AG10803 (cell line): ENCODE results near the gene CAPZB.

Source experiments
- DNase-seq: peaks from one replicate; pipeline ENCODE4 v3.0.0; 2010; ENCODE audit warnings: low read depth
- H3K4me3 ChIP-seq: 2 replicates; pipeline ENCODE4 v1.5.1; 2011; ENCODE audit warnings: mild to moderate bottlenecking, low read length, control low read depth
- CTCF ChIP-seq: conservative IDR thresholded peaks from 2 replicates; pipeline ENCODE4 v1.5.1; 2011; ENCODE audit warnings: mild to moderate bottlenecking, low read length, control low read depth, inconsistent platforms

CAPZB gene

GRCh38 chr1:19477284-19478249, 7.8 kb downstream of the CAPZB start:
- TF ChIP-seq CTCF = no peak
- no peak for DNase-seq
- H3K4me3 ChIP-seq = no peak overlapping the region

- TF ChIP-seq CTCF = no peak
- DNase-seq = no peak
- H3K4me3 ChIP-seq = no peak overlapping the region
Measured at GRCh38 chr1:19476450-19477190, 8.7 kb downstream of the CAPZB start.

GRCh38 chr1:19475296-19475695, 10.0 kb downstream of the CAPZB start:
- no peak for TF ChIP-seq CTCF
- DNase-seq = no peak
- no peak overlapping the region for H3K4me3 ChIP-seq

GRCh38 chr1:19472174-19472573, 13.2 kb downstream of the CAPZB start:
- DNase-seq = no peak
- no peak overlapping the region for H3K4me3 ChIP-seq
- TF ChIP-seq CTCF = no peak

- no peak overlapping the region for H3K4me3 ChIP-seq
- TF ChIP-seq CTCF = no peak
- DNase-seq = no peak
Measured at GRCh38 chr1:19469004-19469403, 16.3 kb downstream of the CAPZB start.

- TF ChIP-seq CTCF = no peak
- H3K4me3 ChIP-seq = no peak overlapping the region
- DNase-seq = no peak
Measured at GRCh38 chr1:19468397-19468956, 16.9 kb downstream of the CAPZB start.
